PFSK-1 (cell line): ENCODE results near the gene KREMEN1.

Experiments used
- FOXP2 ChIP-seq: optimal IDR thresholded peaks from 2 replicates; pipeline ENCODE3; 2011; ENCODE audit warnings: borderline replicate concordance, control low read depth, inconsistent platforms; ENCODE audit not compliant: insufficient read depth; ENCODE audit errors: extremely low read length, extremely low read depth
- POLR2AphosphoS5 ChIP-seq: IDR thresholded peaks from 2 replicates; pipeline ENCODE4 v1.6.1; 2012; ENCODE audit warnings: low read depth, mild to moderate bottlenecking, control low read depth, low read length, moderate library complexity
- TAF1 ChIP-seq: IDR thresholded peaks from 2 replicates; pipeline ENCODE4 v1.6.1; 2012; ENCODE audit warnings: low read length, control low read depth, borderline replicate concordance; ENCODE audit not compliant: insufficient read depth
- TF ChIP-seq, protein P1 (sequence below), 2 experiments: IDR thresholded peaks; 2 replicates each; pipeline versions ENCODE4 v1.6.1 to v1.8.0; 2011 to 2012; ENCODE audit warnings: low read depth in 2 of 2, low read length in 2 of 2, control low read depth in 1 of 2, inconsistent platforms in 1 of 2, mild to moderate bottlenecking in 1 of 2, moderate library complexity in 1 of 2; ENCODE audit not compliant: insufficient read depth in 1 of 2

DNA sequence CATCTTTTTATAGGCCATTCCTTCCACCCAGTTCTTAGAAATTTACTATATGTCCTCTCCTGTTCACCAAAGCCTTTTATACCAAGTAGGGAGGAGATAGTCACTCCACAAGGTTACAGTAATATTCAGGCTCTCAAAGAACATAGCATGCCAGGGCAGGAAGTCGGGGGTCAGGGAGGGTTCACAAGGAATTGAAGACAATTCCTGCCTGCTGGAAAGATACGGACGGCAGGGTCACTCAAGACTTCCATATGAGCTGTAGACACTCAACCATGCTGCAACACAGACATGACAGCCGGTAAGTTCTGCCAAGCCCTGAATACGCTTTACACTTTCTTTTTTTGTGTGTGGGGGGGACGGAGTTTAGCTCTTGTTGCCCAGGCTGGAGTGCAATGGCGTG lies 11.9 kb upstream of the KREMEN1 start:
- TF ChIP-seq, protein P1, sequence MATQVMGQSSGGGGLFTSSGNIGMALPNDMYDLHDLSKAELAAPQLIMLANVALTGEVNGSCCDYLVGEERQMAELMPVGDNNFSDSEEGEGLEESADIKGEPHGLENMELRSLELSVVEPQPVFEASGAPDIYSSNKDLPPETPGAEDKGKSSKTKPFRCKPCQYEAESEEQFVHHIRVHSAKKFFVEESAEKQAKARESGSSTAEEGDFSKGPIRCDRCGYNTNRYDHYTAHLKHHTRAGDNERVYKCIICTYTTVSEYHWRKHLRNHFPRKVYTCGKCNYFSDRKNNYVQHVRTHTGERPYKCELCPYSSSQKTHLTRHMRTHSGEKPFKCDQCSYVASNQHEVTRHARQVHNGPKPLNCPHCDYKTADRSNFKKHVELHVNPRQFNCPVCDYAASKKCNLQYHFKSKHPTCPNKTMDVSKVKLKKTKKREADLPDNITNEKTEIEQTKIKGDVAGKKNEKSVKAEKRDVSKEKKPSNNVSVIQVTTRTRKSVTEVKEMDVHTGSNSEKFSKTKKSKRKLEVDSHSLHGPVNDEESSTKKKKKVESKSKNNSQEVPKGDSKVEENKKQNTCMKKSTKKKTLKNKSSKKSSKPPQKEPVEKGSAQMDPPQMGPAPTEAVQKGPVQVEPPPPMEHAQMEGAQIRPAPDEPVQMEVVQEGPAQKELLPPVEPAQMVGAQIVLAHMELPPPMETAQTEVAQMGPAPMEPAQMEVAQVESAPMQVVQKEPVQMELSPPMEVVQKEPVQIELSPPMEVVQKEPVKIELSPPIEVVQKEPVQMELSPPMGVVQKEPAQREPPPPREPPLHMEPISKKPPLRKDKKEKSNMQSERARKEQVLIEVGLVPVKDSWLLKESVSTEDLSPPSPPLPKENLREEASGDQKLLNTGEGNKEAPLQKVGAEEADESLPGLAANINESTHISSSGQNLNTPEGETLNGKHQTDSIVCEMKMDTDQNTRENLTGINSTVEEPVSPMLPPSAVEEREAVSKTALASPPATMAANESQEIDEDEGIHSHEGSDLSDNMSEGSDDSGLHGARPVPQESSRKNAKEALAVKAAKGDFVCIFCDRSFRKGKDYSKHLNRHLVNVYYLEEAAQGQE (IDR thresholded peaks at IDR 0.05; ENCODE audit: insufficient read depth in 1 of 2, low read depth in 2 of 2, low read length in 2 of 2) = no peak
- TF ChIP-seq POLR2AphosphoS5 (no peak), TAF1 (no peak), FOXP2 (no peak)
